GM23338 (cell line): ENCODE results near the gene ATF4. TPM values are rescaled to one million over a fixed set of nuclear protein-coding genes. Genes with fewer than 3 reads are reported as not detected.

Experiments
- ATAC-seq: fragments of 200-7000 bp; cut with Tn5 transposase; 3 replicates; pipeline ENCODE4 v1.9.1; 2020
- DNase-seq: peaks from one replicate; pipeline ENCODE4 v3.0.0-alpha.2; 2015; ENCODE audit warnings: low spot score
- H2AFZ ChIP-seq: fragments of 200-600 bp; sonication (generic); 2 replicates; pipeline ENCODE4 v1.8.0; 2016; ENCODE audit warnings: antibody characterized with exemption, mild to moderate bottlenecking, moderate library complexity
- H3F3A ChIP-seq: fragments of 200-600 bp; sonication (generic); replicated peaks from 2 replicates; pipeline ENCODE4 v1.8.0; 2017; ENCODE audit warnings: antibody characterized with exemption, mixed run types, low read depth
- H3K27ac ChIP-seq: fragments of 200-600 bp; sonication (generic); 2 replicates; pipeline ENCODE4 v1.6.1; 2016; ENCODE audit warnings: low read depth
- H3K27me3 ChIP-seq: fragments of 200-600 bp; sonication (generic); 2 replicates; pipeline ENCODE4 v1.8.0; 2016; ENCODE audit warnings: mild to moderate bottlenecking, mixed run types, moderate library complexity; ENCODE audit not compliant: insufficient read depth
- H3K36me3 ChIP-seq: fragments of 200-600 bp; sonication (generic); 2 replicates; pipeline ENCODE4 v1.8.0; 2016; ENCODE audit warnings: mild to moderate bottlenecking; ENCODE audit not compliant: insufficient read depth
- H3K4me1 ChIP-seq: fragments of 200-600 bp; sonication (generic); 2 replicates; pipeline ENCODE4 v1.8.0; 2016; ENCODE audit warnings: mild to moderate bottlenecking, moderate library complexity; ENCODE audit not compliant: insufficient read depth
- H3K4me2 ChIP-seq: fragments of 200-600 bp; sonication (generic); 2 replicates; pipeline ENCODE4 v1.7.1; 2017; ENCODE audit warnings: mixed run types
- H3K4me3 ChIP-seq: fragments of 200-600 bp; sonication (generic); 2 replicates; pipeline ENCODE4 v1.6.1; 2016; ENCODE audit warnings: mixed run types
- H3K79me2 ChIP-seq: fragments of 200-600 bp; sonication (generic); replicated peaks from 2 replicates; pipeline ENCODE4 v1.8.0; 2017; ENCODE audit warnings: mild to moderate bottlenecking; ENCODE audit not compliant: insufficient read depth
- H3K9me2 ChIP-seq: fragments of 200-600 bp; sonication (generic); 2 replicates; pipeline ENCODE4 v1.8.0; 2017; ENCODE audit not compliant: insufficient read depth
- H4K20me1 ChIP-seq: fragments of 200-600 bp; sonication (generic); replicated peaks from 2 replicates; pipeline ENCODE4 v1.8.0; 2017; ENCODE audit warnings: mild to moderate bottlenecking; ENCODE audit not compliant: insufficient read depth
- H3K27ac Mint-ChIP-seq: 2 replicates; pipeline ENCODE4 v1.8.0; 2020; ENCODE audit warnings: inconsistent platforms, mild to moderate bottlenecking, moderate library complexity, mixed read lengths
- H3K27me3 Mint-ChIP-seq: 3 replicates; pipeline ENCODE4 v1.8.0; 2022; ENCODE audit warnings: low read depth, mild to moderate bottlenecking, moderate library complexity, mixed read lengths, inconsistent platforms; ENCODE audit not compliant: insufficient read depth, poor library complexity
- H3K36me3 Mint-ChIP-seq: 3 replicates; pipeline ENCODE4 v1.8.0; 2021; ENCODE audit warnings: low read depth, mild to moderate bottlenecking, inconsistent platforms, moderate library complexity, mixed read lengths
- H3K4me1 Mint-ChIP-seq: 3 replicates; pipeline ENCODE4 v1.8.0; 2020; ENCODE audit warnings: mild to moderate bottlenecking, inconsistent platforms, mixed read lengths
- H3K4me3 Mint-ChIP-seq: 3 replicates; pipeline ENCODE4 v1.8.0; 2021; ENCODE audit warnings: moderate library complexity, mild to moderate bottlenecking, inconsistent platforms, mixed read lengths
- H3K9me3 Mint-ChIP-seq: 3 replicates; pipeline ENCODE4 v1.8.0; 2020; ENCODE audit warnings: moderate library complexity, mild to moderate bottlenecking, inconsistent platforms, mixed read lengths
- CREB1 ChIP-seq: fragments of 250-450 bp; sonication (Bioruptor Pico); IDR thresholded peaks from 2 replicates; pipeline ENCODE4 v1.5.0; 2020; ENCODE audit warnings: low read depth, mild to moderate bottlenecking, moderate library complexity
- CTCF ChIP-seq, 2 experiments: fragments of 200-600 bp in 1 of 2; sonication (generic) in 1 of 2; conservative IDR thresholded peaks; 2 replicates each; pipeline versions ENCODE4 v1.5.1 to v1.6.1; 2016 to 2017; ENCODE audit warnings: antibody characterized with exemption in 2 of 2, low read depth in 2 of 2, mild to moderate bottlenecking in 2 of 2, moderate library complexity in 1 of 2
- ETS1 ChIP-seq: IDR thresholded peaks from 2 replicates; pipeline ENCODE4 v1.6.1; 2016; ENCODE audit warnings: antibody characterized with exemption
- EZH2 ChIP-seq: fragments of 200-600 bp; sonication (generic); IDR thresholded peaks from one replicate; pipeline ENCODE4 v1.8.0; 2017; ENCODE audit warnings: antibody characterized with exemption, mild to moderate bottlenecking, low read depth; ENCODE audit not compliant: unreplicated experiment
- EZH2phosphoT487 ChIP-seq: fragments of 200-600 bp; sonication (generic); IDR thresholded peaks from one replicate; pipeline ENCODE4 v1.8.1; 2018; ENCODE audit warnings: antibody characterized with exemption; ENCODE audit not compliant: unreplicated experiment
- JUNB ChIP-seq: IDR thresholded peaks from one replicate; pipeline ENCODE4 v1.6.1; 2016; ENCODE audit warnings: antibody characterized with exemption; ENCODE audit not compliant: unreplicated experiment
- NANOG ChIP-seq: IDR thresholded peaks from 2 replicates; pipeline ENCODE4 v1.6.1; 2016; ENCODE audit warnings: antibody characterized with exemption, borderline replicate concordance
- POLR2AphosphoS5 ChIP-seq: IDR thresholded peaks from 2 replicates; pipeline ENCODE4 v1.6.1; 2016; ENCODE audit warnings: antibody characterized with exemption, low read depth
- REST ChIP-seq: IDR thresholded peaks from one replicate; pipeline ENCODE4 v1.6.1; 2018; ENCODE audit warnings: antibody characterized with exemption; ENCODE audit not compliant: unreplicated experiment
- STAT1 ChIP-seq: IDR thresholded peaks from one replicate; pipeline ENCODE4 v1.6.1; 2016; ENCODE audit warnings: antibody characterized with exemption; ENCODE audit not compliant: unreplicated experiment
- ZNF114 ChIP-seq: fragments of 250-450 bp; sonication (Bioruptor Pico); IDR thresholded peaks from 2 replicates; pipeline ENCODE4 v1.5.0; 2020; ENCODE audit warnings: mild to moderate bottlenecking, moderate library complexity
- ZNF331 ChIP-seq: fragments of 250-450 bp; sonication (Bioruptor Pico); IDR thresholded peaks from 2 replicates; pipeline ENCODE4 v1.5.0; 2020; ENCODE audit warnings: low read depth, mild to moderate bottlenecking, moderate library complexity
- ZNF462 ChIP-seq: fragments of 250-450 bp; sonication (Bioruptor Pico); IDR thresholded peaks from 2 replicates; pipeline ENCODE4 v1.5.0; 2020; ENCODE audit warnings: mild to moderate bottlenecking, moderate library complexity
- polyA plus RNA-seq: library from polyadenylated mRNA; unstranded; fragments of >200 nt; fragmentation: Nextera tagmentation; extraction: Ambion mirVana; gene quantifications from 2 replicates; pipeline ENCODE4 v1.2.1, GENCODE V29; 2016
- total RNA-seq: library from RNA; depleted of rRNA; stranded (reverse); fragments of >200 nt; shearing (Covaris generic); gene quantifications from 2 replicates; pipeline ENCODE4 v1.2.3, GENCODE V29; 2014

ATF4 gene
- total and polyA plus RNA-seq, 2 experiments from 2014 or later = 446 to 553 TPM

- TF ChIP-seq ZNF462 (CRISPR knock-in tag) (no peak), EZH2 (no peak), CREB1 (CRISPR knock-in tag) (no peak), EZH2phosphoT487 (no peak)
Measured at GRCh38 chr22:39491696-39492095, 28.7 kb upstream of the ATF4 start (continued).

- DNase-seq = no peak
- H3K9me3 Mint-ChIP-seq = no peaks in the 10 kb centered on the region; the same call in 2 of the 3 replicates
- peaks cover 10% of the 10 kb centered on the region for H3K4me1 Mint-ChIP-seq
- no peak for ATAC-seq
- no peaks in the 10 kb centered on the region for H3K36me3 ChIP-seq
- H3K27me3 Mint-ChIP-seq = peaks cover 13% of the 10 kb centered on the region
- H3K4me2 ChIP-seq = no peak overlapping the region
- no peak overlapping the region; the same call in 2 of the 3 replicates for H3K4me3 Mint-ChIP-seq
- no peaks in the 10 kb centered on the region for H3K9me2 ChIP-seq
- 0 out of 2 replicates have a peak, but pooled peaks cover 3% of the 10 kb centered on the region for H4K20me1 ChIP-seq
- H3K4me1 ChIP-seq = no peaks in the 10 kb centered on the region
- H3F3A ChIP-seq = no peaks in the 10 kb centered on the region; the same call in 1 of the 2 replicates
- no peak overlapping the region for H3K27ac Mint-ChIP-seq
- H3K36me3 Mint-ChIP-seq = no peaks in the 10 kb centered on the region
- 0 out of 2 replicates have a peak, but pooled peaks cover under 1% of the 10 kb centered on the region for H3K27me3 ChIP-seq
- no peak overlapping the region for H2AFZ ChIP-seq
- no peaks in the 10 kb centered on the region for H3K79me2 ChIP-seq
- no peak overlapping the region for H3K27ac ChIP-seq
- H3K4me3 ChIP-seq = no peak overlapping the region
- no peak for TF ChIP-seq ETS1
- TF ChIP-seq NANOG = no peak
- no peak for TF ChIP-seq EZH2phosphoT487
- TF ChIP-seq CTCF (conservative IDR thresholded peaks at IDR 0.05; ENCODE audit: low read depth in 2 of 2) = no peak
- no peak for TF ChIP-seq POLR2AphosphoS5
- no peak for TF ChIP-seq STAT1
- TF ChIP-seq EZH2 = no peak
- TF ChIP-seq REST = no peak
- no peak for TF ChIP-seq JUNB
- no peak for TF ChIP-seq CREB1 (CRISPR knock-in tag)
- no peak for TF ChIP-seq ZNF114
- TF ChIP-seq ZNF331 (CRISPR knock-in tag) = no peak
Measured at GRCh38 chr22:39492186-39492585, 28.2 kb upstream of the ATF4 start.
